HG02852 (cell line): ENCODE data around the gene NDUFS5.
"Not testable (repeated sequence)": the region's sequence is repeated elsewhere in the genome, so short reads cannot be mapped to it uniquely, and the experiment has no call there.

Experiments
- ATAC-seq: cut with Tn5 transposase; IDR thresholded peaks from one replicate; pipeline ENCODE4 v1.9.1; 2021; ENCODE audit warnings: mild to moderate bottlenecking, moderate library complexity; ENCODE audit not compliant: unreplicated experiment

The NDUFS5 gene

GRCh38 chr1:39061951-39062350 is 35.8 kb downstream of the NDUFS5 start:
- ATAC-seq, result no peak

- ATAC-seq, result no peak
These were observed 37.0 kb downstream of the NDUFS5 start for GRCh38 chr1:39063191-39063590.

GRCh38 chr1:39063775-39064174 is 37.6 kb downstream of the NDUFS5 start:
- no peak for ATAC-seq

- ATAC-seq, result no peak
These were observed 39.4 kb downstream of the NDUFS5 start for GRCh38 chr1:39065542-39065941.

- ATAC-seq, result not testable (repeated sequence)
These were observed 42.1 kb downstream of the NDUFS5 start for GRCh38 chr1:39068227-39068626.

GRCh38 chr1:39071557-39071956 is 45.4 kb downstream of the NDUFS5 start:
- not testable (repeated sequence) for ATAC-seq

- no peak for ATAC-seq
These were observed 50.1 kb downstream of the NDUFS5 start for GRCh38 chr1:39076127-39076798.

- ATAC-seq, result no peak
These were observed 50.6 kb downstream of the NDUFS5 start for GRCh38 chr1:39076799-39077148.

GRCh38 chr1:39080269-39080826 is 54.2 kb downstream of the NDUFS5 start:
- ATAC-seq, result no peak

GRCh38 chr1:39080831-39081270 is 54.7 kb downstream of the NDUFS5 start:
- no peak for ATAC-seq

- ATAC-seq, result no peak
These were observed 55.3 kb downstream of the NDUFS5 start for GRCh38 chr1:39081271-39082009.

GRCh38 chr1:39082010-39082799 is 56.1 kb downstream of the NDUFS5 start:
- ATAC-seq, result no peak

GRCh38 chr1:39082811-39083576 is 56.8 kb downstream of the NDUFS5 start:
- ATAC-seq, result no peak

GRCh38 chr1:39084191-39084590 is 58.0 kb downstream of the NDUFS5 start:
- ATAC-seq, result no peak
